Stimulated activated CD8-positive, alpha-beta memory T cell treated with anti-CD3 and anti-CD28 coated beads, Interleukin-4, amount 100 ng/mL, for 4 hours (primary cell): ENCODE measurements around the gene RNF144B.

Experiments used
- DNase-seq, 2 donors: peaks; one replicate each; pipeline ENCODE4 v3.0.0-alpha.2; 2020; ENCODE audit warnings: low read depth in 2 of 2, low spot score in 1 of 2

The RNF144B gene

DNA sequence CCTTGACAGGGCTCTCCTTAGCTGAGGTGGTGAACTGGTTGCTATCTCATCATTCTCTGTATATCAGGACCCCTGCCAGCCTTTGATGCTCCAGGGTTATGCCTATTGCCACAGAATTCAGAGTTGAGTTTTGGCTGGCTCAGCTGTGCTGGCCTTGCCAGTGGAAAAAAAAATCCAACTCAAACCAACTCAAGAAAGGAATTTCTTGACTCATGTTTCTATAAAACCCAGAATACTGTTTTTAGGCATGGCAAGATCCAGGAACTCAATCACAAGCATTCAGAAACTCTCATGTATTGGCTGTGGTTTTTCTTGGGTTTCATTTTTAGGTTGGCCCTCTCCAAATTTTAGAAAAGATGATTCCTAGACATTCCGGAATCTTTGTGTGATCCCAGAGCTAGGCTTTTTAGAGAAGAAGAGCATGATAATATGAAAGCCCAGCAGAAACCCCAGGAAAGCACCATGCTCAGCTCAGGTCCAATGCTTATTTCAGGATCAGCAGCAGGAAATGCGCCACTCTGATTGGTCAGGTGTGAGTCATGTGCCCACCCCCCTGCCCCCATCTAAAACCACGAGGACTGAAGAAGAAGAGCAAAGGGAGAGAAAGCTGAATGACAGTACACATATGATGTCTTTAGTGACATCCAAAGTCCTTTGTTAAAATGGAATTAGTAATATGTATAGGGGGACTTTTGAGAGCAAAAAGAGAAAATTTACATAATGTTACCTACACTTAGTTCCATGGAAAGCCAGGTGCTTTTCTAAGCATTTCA lies 122.9 kb downstream of the RNF144B start:
- DNase-seq: no peak

DNA sequence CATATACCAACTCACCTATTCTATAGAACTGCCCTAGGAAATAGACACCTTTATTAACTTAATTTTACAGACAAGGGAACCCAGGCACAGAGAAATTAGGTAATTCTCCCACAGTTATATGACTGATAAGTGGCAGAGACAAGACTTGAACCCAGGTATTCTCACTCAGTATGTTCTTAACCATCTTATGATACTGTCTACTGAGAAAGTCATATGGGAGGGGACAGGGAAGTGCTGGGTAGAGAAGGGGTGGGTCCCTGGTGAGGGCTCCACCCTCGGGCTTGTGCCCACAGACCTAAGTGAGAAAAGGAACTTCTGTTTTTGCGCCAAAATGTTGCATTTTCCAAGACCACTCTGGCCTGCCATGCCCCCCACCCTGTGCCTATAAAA lies 123.5 kb downstream of the RNF144B start:
- no peak for DNase-seq

DNA sequence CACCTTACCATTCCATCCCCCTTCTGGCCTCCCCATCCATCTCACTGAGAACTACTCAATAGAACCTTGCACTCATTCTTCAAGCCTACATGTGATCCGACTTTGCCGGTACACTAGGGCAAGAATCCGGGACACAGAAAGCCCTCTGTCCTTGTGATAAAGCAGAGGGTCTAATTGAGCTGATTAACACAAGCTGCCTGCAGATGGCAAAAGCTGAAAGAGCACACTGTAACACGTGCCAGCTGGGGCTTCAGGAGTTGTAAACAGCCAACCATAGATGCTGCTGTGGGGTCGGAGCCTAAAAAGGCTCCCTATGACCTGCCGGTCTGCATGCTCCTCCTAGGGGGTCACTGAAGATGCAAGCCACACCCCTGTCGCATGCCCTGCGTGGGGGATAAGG lies 124.1 kb downstream of the RNF144B start:
- no peak for DNase-seq

DNA sequence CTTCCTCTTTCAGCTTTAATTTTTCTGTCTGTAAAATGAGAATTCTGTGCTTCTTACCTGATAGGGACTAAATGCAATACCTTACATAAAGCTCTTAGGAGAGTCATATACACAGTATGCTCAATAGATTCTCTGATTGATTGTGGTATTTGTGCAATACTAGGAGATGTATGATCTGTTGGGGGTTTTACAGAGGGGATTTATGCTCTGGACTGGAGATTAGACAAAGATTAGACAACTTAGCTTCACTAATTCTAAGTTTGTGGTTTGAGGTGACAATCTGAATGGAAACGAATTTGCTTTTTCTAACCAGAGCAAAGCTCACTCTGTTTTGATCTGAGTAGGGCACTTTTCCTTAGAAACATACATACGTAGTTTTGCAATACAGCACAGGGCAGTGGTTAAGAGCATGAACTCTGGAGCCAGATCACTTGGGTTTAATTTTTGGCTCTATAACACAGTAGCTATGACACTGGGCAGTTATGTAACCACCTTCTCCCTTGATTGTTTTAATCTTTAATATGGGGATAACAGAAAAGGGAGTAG lies 126.2 kb downstream of the RNF144B start:
- DNase-seq: no peak

DNA sequence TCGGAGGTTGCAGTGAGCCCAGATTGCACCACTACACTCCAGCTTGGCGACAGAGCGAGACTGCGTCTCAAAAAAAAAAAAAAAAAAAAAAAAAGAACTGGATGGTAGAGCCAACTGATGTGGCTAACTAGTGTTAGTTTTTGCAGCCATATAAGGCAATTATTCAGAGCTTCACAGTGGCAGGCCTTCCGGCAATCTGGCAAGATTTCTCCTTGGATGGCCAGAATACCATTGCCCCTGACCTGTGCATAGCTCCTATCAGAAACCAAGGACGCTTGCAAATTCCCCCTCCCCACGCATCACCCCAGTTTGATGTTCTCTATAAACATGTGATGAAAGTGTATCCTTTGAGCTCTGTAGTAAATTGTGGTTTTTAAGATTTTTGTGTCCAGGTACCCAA lies 127.0 kb downstream of the RNF144B start:
- no peak for DNase-seq

DNA sequence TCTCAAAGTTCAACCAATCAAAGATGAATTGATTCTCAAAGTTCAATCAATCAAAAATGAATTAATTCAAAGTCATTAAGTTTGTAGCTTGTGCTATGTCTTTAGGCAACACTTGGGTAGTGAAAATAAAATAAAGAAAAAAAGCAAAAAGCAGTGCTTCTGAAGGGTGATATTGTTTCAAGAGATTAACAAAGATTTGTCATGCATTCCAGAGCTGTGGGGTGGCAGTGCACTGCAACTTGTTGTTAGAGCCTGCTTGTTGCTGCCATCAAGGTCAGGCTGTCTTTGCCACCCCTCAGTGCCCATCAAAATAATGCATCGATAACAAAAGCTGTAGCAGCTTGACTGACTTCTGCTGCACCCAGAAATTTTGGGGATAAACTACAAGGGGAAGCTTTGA lies 128.6 kb downstream of the RNF144B start:
- DNase-seq: no peak
